Measurements from ENCODE around the gene KRTDAP. TPM values are rescaled to one million over a fixed set of nuclear protein-coding genes. Genes with fewer than 3 reads are reported as not detected.

The KRTDAP gene
- total and polyA plus RNA-seq, 2 donors (not counting 3 experiments of a cell fraction or from before 2014, with no cell fraction given): not detected

GRCh38 chr19:35497406-35497805 is 7.1 kb upstream of the KRTDAP start:
- FAIRE-seq (no peak), DNase-seq (ENCODE audit: low read depth, low spot score) (no peak)
- no peaks in the 10 kb centered on the region for H3K4me1 ChIP-seq (ENCODE audit: control insufficient read depth, extremely low read depth, insufficient read depth, low read length)
- POLR2A ChIA-PET: no interaction called here
- intact Hi-C loops (cut with micrococcal nuclease): no loop called here
- H3K9me3 ChIP-seq (replicated peaks; ENCODE audit: control insufficient read depth, insufficient read depth, low read length): no peaks in the 10 kb centered on the region
- H4K20me1 ChIP-seq (replicated peaks; ENCODE audit: control insufficient read depth, extremely low read depth, insufficient read depth, low read length): no peaks in the 10 kb centered on the region
- H3K9me1 ChIP-seq (replicated peaks; ENCODE audit: control insufficient read depth, extremely low read depth, insufficient read depth, low read length): no peaks in the 10 kb centered on the region
- dilution Hi-C loops (cut with MboI; ENCODE audit: extremely low pct_ligation_motif_present, low sequenced_read_pairs): no loop called here
- no peaks in the 10 kb centered on the region for H3K36me3 ChIP-seq (ENCODE audit: control insufficient read depth in 2 of 2, extremely low read depth in 1 of 2, insufficient read depth in 2 of 2, low read length in 2 of 2)
- H3K4me3 ChIP-seq (replicated peaks in 1 of 3; ENCODE audit: insufficient read depth in 1 of 3, low read depth in 1 of 3, low read length in 3 of 3): no peak overlapping the region
- H3K27ac ChIP-seq (ENCODE audit: insufficient read depth, low read depth, low read length): no peak overlapping the region
- H3K27me3 ChIP-seq (ENCODE audit: control insufficient read depth in 2 of 2, insufficient read depth in 2 of 2, low read length in 2 of 2): no peaks in the 10 kb centered on the region
- no peaks in the 10 kb centered on the region for H3K79me2 ChIP-seq (ENCODE audit: control insufficient read depth, insufficient read depth, low read length)
- no TSS peak for BruUV-seq (replicated peaks)
- no peak overlapping the region for H3K9ac ChIP-seq (replicated peaks; ENCODE audit: extremely low read depth, insufficient read depth, low read length)
- H3K4me2 ChIP-seq (ENCODE audit: insufficient read depth, low read length): no peak overlapping the region
- TF ChIP-seq CTCF (IDR thresholded peaks at IDR 0.05; ENCODE audit: extremely low read depth in 1 of 2, insufficient read depth in 1 of 2, low read depth in 1 of 2, low read length in 2 of 2): no peak
- TF ChIP-seq MYC (IDR thresholded peaks at IDR 0.05; ENCODE audit: low read depth, low read length): no peak
- TF ChIP-seq FOS (IDR thresholded peaks at IDR 0.05; ENCODE audit: borderline replicate concordance, insufficient read depth, low read length): no peak
- no peak for TF ChIP-seq GATA2 (IDR thresholded peaks at IDR 0.05; ENCODE audit: insufficient read depth, insufficient read length, low read depth, low read length)
- no peak for TF ChIP-seq POLR2AphosphoS5 (IDR thresholded peaks at IDR 0.05; ENCODE audit: insufficient read depth, low read depth, low read length)
- no peak overlapping the region for H2AFZ ChIP-seq (ENCODE audit: low read depth, low read length)
- CTCF ChIA-PET: interaction anchor here (1.4 to 1.5 kb wide), 3 partner anchors 11 to 144 kb away, joined by 3 to 8 read pairs (median 6); no protein-coding TSS in a partner anchor
